Fibroblast of lung (primary cell): Measurements from ENCODE around the gene DPYSL3.

Experiments used
- CTCF ChIP-seq, 2 donors: IDR thresholded peaks in 1 of 2; conservative IDR thresholded peaks in 1 of 2; 1 replicate in 1 of 2; 2 replicates in 1 of 2; pipeline ENCODE4 v1.5.1; 2011 to 2012; ENCODE audit warnings: low read length in 2 of 2, control low read depth in 1 of 2, inconsistent platforms in 1 of 2, low read depth in 1 of 2, mild to moderate bottlenecking in 1 of 2
- EZH2 ChIP-seq: IDR thresholded peaks from 2 replicates; pipeline ENCODE4 v1.5.1; 2012; ENCODE audit warnings: low read length, control low read depth, mild to moderate bottlenecking; ENCODE audit errors: missing control alignments

- TF ChIP-seq CTCF (conservative IDR thresholded peaks at IDR 0.05 in 1 of 2, IDR thresholded peaks at IDR 0.05 in 1 of 2; ENCODE audit: low read depth in 1 of 2, low read length in 2 of 2) (no peak), EZH2 (no peak)
These were observed 28.4 kb upstream of the DPYSL3 start for GRCh38 chr5:147538236-147538635.
